Activated effector memory CD4-positive, alpha-beta T cell treated with Interleukin-2 at 50 U/mL for 16 hours (primary cell): ENCODE data around the gene COL4A4.

Experiments used
- DNase-seq: peaks from one replicate; pipeline ENCODE4 v3.0.0-alpha.2; 2020

COL4A4 gene

GRCh38 chr2:226978300-226978699, 185.7 kb downstream of the COL4A4 start:
- DNase-seq = no peak

- DNase-seq = no peak
Observed at GRCh38 chr2:226977775-226978190, 186.2 kb downstream of the COL4A4 start.

GRCh38 chr2:226973816-226974215, 190.2 kb downstream of the COL4A4 start:
- DNase-seq = no peak

GRCh38 chr2:226971770-226972169, 192.2 kb downstream of the COL4A4 start:
- no peak for DNase-seq

- DNase-seq = no peak
Observed at GRCh38 chr2:226971084-226971483, 192.9 kb downstream of the COL4A4 start.

- no peak for DNase-seq
Observed at GRCh38 chr2:226970362-226970761, 193.6 kb downstream of the COL4A4 start.

GRCh38 chr2:226969417-226970080, 194.5 kb downstream of the COL4A4 start:
- DNase-seq = no peak

- DNase-seq = no peak
Observed at GRCh38 chr2:226965376-226965775, 198.6 kb downstream of the COL4A4 start.

GRCh38 chr2:226963528-226963927, 200.5 kb downstream of the COL4A4 start:
- no peak for DNase-seq

- no peak for DNase-seq
Observed at GRCh38 chr2:226962176-226962773, 201.7 kb downstream of the COL4A4 start.

- no peak for DNase-seq
Observed at GRCh38 chr2:226959418-226959817, 204.6 kb downstream of the COL4A4 start.

GRCh38 chr2:226956659-226957058, 207.3 kb downstream of the COL4A4 start:
- DNase-seq = no peak

- no peak for DNase-seq
Observed at GRCh38 chr2:226953826-226954225, 210.2 kb downstream of the COL4A4 start.

GRCh38 chr2:226953206-226953605, 210.8 kb downstream of the COL4A4 start:
- no peak for DNase-seq
